MM.1S (cell line): Measurements from ENCODE around the gene IFT25.

Experiments used
- DNase-seq: peaks from one replicate; pipeline ENCODE4 v3.0.0-alpha.2; 2015
- H2AFZ ChIP-seq: fragments of 300-600 bp; sonication (generic); 2 replicates; pipeline ENCODE4 v1.6.0; 2016; ENCODE audit warnings: antibody characterized with exemption, low read length
- H3F3A ChIP-seq: fragments of 300-600 bp; sonication (generic); 2 replicates; pipeline ENCODE4 v1.6.1; 2016; ENCODE audit warnings: mild to moderate bottlenecking, antibody characterized with exemption, low read length, moderate library complexity, mixed read lengths; ENCODE audit not compliant: insufficient read depth
- H3K27ac ChIP-seq: fragments of 300-600 bp; sonication (generic); 2 replicates; pipeline ENCODE4 v1.5.1; 2016; ENCODE audit warnings: mild to moderate bottlenecking, low read length
- H3K27me3 ChIP-seq: fragments of 300-600 bp; sonication (generic); replicated peaks from 2 replicates; pipeline ENCODE4 v1.6.0; 2016; ENCODE audit warnings: low read length; ENCODE audit not compliant: insufficient read depth
- H3K36me3 ChIP-seq: fragments of 300-600 bp; sonication (generic); replicated peaks from 2 replicates; pipeline ENCODE4 v1.6.1; 2016; ENCODE audit warnings: mild to moderate bottlenecking, low read length, mixed read lengths; ENCODE audit not compliant: insufficient read depth
- H3K4me1 ChIP-seq: fragments of 300-600 bp; sonication (generic); 2 replicates; pipeline ENCODE4 v1.6.1; 2016; ENCODE audit warnings: low read length, mixed read lengths
- H3K4me2 ChIP-seq: fragments of 300-600 bp; sonication (generic); 2 replicates; pipeline ENCODE4 v1.6.0; 2016; ENCODE audit warnings: low read depth, low read length
- H3K4me3 ChIP-seq: fragments of 300-600 bp; sonication (generic); 2 replicates; pipeline ENCODE4 v1.5.1; 2016; ENCODE audit warnings: low read length, mixed read lengths
- H3K79me2 ChIP-seq: fragments of 300-600 bp; sonication (generic); 2 replicates; pipeline ENCODE4 v1.6.1; 2016; ENCODE audit warnings: mixed run types, low read length, mixed read lengths
- H3K9ac ChIP-seq: fragments of 300-600 bp; sonication (generic); 2 replicates; pipeline ENCODE4 v1.6.1; 2016; ENCODE audit warnings: low read length, mixed read lengths
- H3K9me2 ChIP-seq: fragments of 300-600 bp; sonication (generic); replicated peaks from 2 replicates; pipeline ENCODE4 v1.6.1; 2016; ENCODE audit warnings: mild to moderate bottlenecking, low read length, mixed read lengths; ENCODE audit not compliant: insufficient read depth
- H3K9me3 ChIP-seq: fragments of 300-600 bp; sonication (generic); replicated peaks from 2 replicates; pipeline ENCODE4 v1.6.1; 2016; ENCODE audit warnings: mild to moderate bottlenecking, low read length, mixed read lengths; ENCODE audit not compliant: insufficient read depth
- H4K20me1 ChIP-seq: fragments of 300-600 bp; sonication (generic); 2 replicates; pipeline ENCODE4 v1.6.1; 2016; ENCODE audit warnings: mild to moderate bottlenecking, low read length, moderate library complexity, mixed read lengths; ENCODE audit not compliant: insufficient read depth
- EZH2 ChIP-seq: fragments of 300-600 bp; sonication (generic); optimal IDR thresholded peaks from 2 replicates; pipeline ENCODE3; 2017; ENCODE audit warnings: low read depth, mild to moderate bottlenecking, antibody characterized with exemption, low read length, mixed read lengths
- EZH2phosphoT487 ChIP-seq: fragments of 300-600 bp; sonication (generic); IDR thresholded peaks from 2 replicates; pipeline ENCODE4 v1.6.1; 2018; ENCODE audit warnings: antibody characterized with exemption, low read length
- TF ChIP-seq, protein P1 (sequence below): fragments of 300-600 bp; sonication (generic); IDR thresholded peaks from 2 replicates; pipeline ENCODE4 v1.5.1; 2016; ENCODE audit warnings: antibody characterized with exemption, low read length, mixed read lengths

The IFT25 gene

DNA sequence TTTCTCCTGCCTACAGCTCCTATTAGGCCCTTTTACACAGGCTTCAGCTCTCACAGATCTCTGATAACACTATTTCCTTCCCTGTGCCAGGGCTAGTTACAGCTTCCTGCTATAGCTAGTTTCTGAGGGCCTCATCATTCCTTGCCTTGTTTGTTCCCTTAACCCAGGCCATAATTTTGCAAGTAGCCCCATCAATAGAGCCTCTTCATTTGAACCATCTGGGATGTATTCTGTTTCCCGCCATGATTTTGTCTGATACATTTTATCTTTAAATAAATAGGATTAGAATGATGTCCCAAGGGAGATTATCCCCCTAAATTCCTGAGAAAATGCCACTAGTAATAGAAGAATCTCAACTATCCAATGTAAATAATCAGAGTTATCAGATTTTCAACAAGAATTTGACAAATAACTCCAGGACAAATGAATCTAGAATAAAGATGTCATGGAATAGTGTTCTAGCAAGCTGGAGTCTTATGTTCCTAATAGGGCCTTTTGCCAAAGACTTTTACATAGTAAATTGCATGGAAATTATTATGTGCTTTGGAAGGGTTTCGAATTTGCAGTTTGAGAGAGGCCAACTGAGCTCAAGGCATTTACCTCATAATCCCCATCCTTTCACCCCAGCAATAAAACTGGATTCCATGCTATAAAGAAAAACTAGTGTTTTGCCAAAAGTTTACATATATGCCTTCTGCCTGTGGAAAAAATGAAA, 16.1 kb downstream of the IFT25 start:
- Histone ChIP-seq H3K4me1 (no peaks in the 10 kb centered on the region), H3K9ac (no peak overlapping the region), H3K36me3 (0 out of 2 replicates have a peak, but pooled peaks cover 3% of the 10 kb centered on the region), H3F3A (no peaks in the 10 kb centered on the region), H3K9me3 (no peaks in the 10 kb centered on the region), H4K20me1 (no peaks in the 10 kb centered on the region), H3K79me2 (no peaks in the 10 kb centered on the region), H2AFZ (no peak overlapping the region), H3K4me3 (no peak overlapping the region), H3K4me2 (no peak overlapping the region), H3K9me2 (no peaks in the 10 kb centered on the region), H3K27me3 (no peaks in the 10 kb centered on the region), H3K27ac (no peak overlapping the region)
- no peak for TF ChIP-seq EZH2phosphoT487
- TF ChIP-seq, protein P1, sequence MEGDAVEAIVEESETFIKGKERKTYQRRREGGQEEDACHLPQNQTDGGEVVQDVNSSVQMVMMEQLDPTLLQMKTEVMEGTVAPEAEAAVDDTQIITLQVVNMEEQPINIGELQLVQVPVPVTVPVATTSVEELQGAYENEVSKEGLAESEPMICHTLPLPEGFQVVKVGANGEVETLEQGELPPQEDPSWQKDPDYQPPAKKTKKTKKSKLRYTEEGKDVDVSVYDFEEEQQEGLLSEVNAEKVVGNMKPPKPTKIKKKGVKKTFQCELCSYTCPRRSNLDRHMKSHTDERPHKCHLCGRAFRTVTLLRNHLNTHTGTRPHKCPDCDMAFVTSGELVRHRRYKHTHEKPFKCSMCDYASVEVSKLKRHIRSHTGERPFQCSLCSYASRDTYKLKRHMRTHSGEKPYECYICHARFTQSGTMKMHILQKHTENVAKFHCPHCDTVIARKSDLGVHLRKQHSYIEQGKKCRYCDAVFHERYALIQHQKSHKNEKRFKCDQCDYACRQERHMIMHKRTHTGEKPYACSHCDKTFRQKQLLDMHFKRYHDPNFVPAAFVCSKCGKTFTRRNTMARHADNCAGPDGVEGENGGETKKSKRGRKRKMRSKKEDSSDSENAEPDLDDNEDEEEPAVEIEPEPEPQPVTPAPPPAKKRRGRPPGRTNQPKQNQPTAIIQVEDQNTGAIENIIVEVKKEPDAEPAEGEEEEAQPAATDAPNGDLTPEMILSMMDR: no peak
- no peak for TF ChIP-seq EZH2
- DNase-seq: no peak

DNA sequence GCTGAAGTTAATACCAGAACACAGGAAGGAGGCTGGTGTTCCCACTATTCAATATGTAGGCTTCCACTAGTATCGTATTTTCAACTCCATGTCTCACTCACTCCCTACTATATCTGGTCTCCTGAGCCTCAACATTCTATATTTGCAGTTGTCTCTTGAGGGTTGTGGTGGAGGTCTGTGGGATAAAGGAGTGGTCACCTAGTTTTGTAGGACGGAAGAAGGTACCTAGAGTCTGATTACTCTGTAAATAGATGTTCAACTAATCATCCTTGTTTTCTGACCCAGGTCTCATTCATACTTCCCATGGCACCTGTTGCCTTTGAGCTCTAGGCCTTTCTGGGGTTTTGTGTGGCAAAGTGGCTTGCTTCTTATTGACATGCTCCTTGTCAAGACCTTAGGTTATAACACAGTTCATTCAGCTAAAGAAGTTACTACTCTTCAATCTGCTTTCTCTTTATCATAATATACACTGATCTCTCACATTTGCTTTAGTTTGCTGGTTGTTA, 18.1 kb downstream of the IFT25 start:
- Histone ChIP-seq H3K9ac (no peak overlapping the region), H3K4me2 (no peak overlapping the region), H3K4me3 (no peak overlapping the region), H3K9me3 (no peaks in the 10 kb centered on the region), H3K27me3 (no peaks in the 10 kb centered on the region), H3K79me2 (no peaks in the 10 kb centered on the region), H3K4me1 (no peaks in the 10 kb centered on the region), H2AFZ (no peak overlapping the region), H3K27ac (no peak overlapping the region), H3F3A (no peaks in the 10 kb centered on the region), H3K36me3 (0 out of 2 replicates have a peak, but pooled peaks cover 3% of the 10 kb centered on the region), H4K20me1 (no peaks in the 10 kb centered on the region), H3K9me2 (no peaks in the 10 kb centered on the region)
- TF ChIP-seq EZH2phosphoT487 (no peak), EZH2 (no peak)
- TF ChIP-seq, protein P1: no peak
- DNase-seq: no peak

DNA sequence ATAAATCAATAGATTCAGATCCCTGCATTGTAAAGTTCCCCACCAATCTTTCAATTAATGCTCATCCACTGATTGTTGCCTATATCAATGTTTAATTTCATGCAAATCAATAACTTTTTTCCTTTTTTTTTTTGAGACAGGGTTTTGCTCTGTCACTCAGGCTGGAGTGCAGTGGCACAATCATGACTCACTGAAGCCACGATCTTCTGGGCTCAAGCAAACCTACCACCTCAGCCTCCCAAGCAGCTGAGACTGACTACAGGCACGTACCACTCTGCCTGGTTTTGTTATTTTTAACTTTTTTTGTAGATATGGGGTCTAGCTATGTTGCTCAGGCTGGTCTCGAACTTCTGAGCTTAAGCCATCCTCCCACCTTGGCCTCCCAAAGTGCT, 25.8 kb downstream of the IFT25 start:
- Histone ChIP-seq H3F3A (no peaks in the 10 kb centered on the region), H3K4me2 (no peak overlapping the region), H3K27ac (no peak overlapping the region), H3K79me2 (no peaks in the 10 kb centered on the region), H3K9me2 (no peaks in the 10 kb centered on the region), H3K36me3 (no peaks in the 10 kb centered on the region), H3K4me1 (no peaks in the 10 kb centered on the region), H3K9me3 (no peaks in the 10 kb centered on the region), H3K27me3 (no peaks in the 10 kb centered on the region), H3K9ac (no peak overlapping the region), H2AFZ (no peak overlapping the region), H4K20me1 (no peaks in the 10 kb centered on the region), H3K4me3 (no peak overlapping the region)
- no peak for DNase-seq
- TF ChIP-seq EZH2: no peak
- TF ChIP-seq, protein P1: no peak
- no peak for TF ChIP-seq EZH2phosphoT487
